PC-3 (cell line): ENCODE measurements around the gene BCL11A. TPM values are rescaled to one million over a fixed set of nuclear protein-coding genes. Genes with fewer than 3 reads are reported as not detected.

Experiments
- ATAC-seq: fragments of 200-7000 bp; cut with Tn5 transposase; 2 replicates; pipeline ENCODE4 v1.9.1; 2020; ENCODE audit warnings: mild to moderate bottlenecking, moderate library complexity
- BruUV-seq: library from RNA; stranded (reverse); fragments of 400-500 nt; replicated peaks from 2 replicates; lab custom pipeline; 2021; lab: Mats Ljungman, UMichigan
- CTCF ChIA-PET: fragments of 300-600 bp; sonication (Branson Sonifier 250); formaldehyde crosslinking; loops from one replicate; lab custom pipeline; 2022; ENCODE audit warnings: antibody characterized with exemption; lab: Charles Lee
- POLR2A ChIA-PET: fragments of 300-600 bp; sonication (Branson Sonifier 250); formaldehyde crosslinking; loops from one replicate; lab custom pipeline; 2022; ENCODE audit warnings: antibody characterized with exemption; ENCODE audit not compliant: unreplicated experiment; lab: Charles Lee
- DNase-seq: peaks from one replicate; pipeline ENCODE4 v3.0.0-alpha.2; 2015
- H2AFZ ChIP-seq: fragments of 300-600 bp; sonication (generic); 2 replicates; pipeline ENCODE4 v1.6.0; 2016; ENCODE audit warnings: antibody characterized with exemption, low read length
- H3F3A ChIP-seq: fragments of 300-600 bp; sonication (generic); one replicate; pipeline ENCODE4 v1.6.0; 2017; ENCODE audit warnings: antibody characterized with exemption, low read length, control low read depth, mild to moderate bottlenecking; ENCODE audit not compliant: unreplicated experiment
- H3K27ac ChIP-seq: fragments of 300-600 bp; sonication (generic); 2 replicates; pipeline ENCODE4 v1.5.1; 2016; ENCODE audit warnings: mild to moderate bottlenecking, low read length
- H3K27me3 ChIP-seq: fragments of 300-600 bp; sonication (generic); 2 replicates; pipeline ENCODE4 v1.6.1; 2016; ENCODE audit warnings: low read length, mixed read lengths
- H3K36me3 ChIP-seq: fragments of 300-600 bp; sonication (generic); 2 replicates; pipeline ENCODE4 v1.6.1; 2016; ENCODE audit warnings: low read depth, mixed run types, low read length, mixed read lengths
- H3K4me1 ChIP-seq: fragments of 300-600 bp; sonication (generic); 2 replicates; pipeline ENCODE4 v1.5.1; 2016; ENCODE audit warnings: low read length; ENCODE audit not compliant: insufficient read depth
- H3K4me2 ChIP-seq: fragments of 300-600 bp; sonication (generic); 2 replicates; pipeline ENCODE4 v1.6.0; 2016; ENCODE audit warnings: low read length
- H3K4me3 ChIP-seq: fragments of 300-600 bp; sonication (generic); 2 replicates; pipeline ENCODE4 v1.5.1; 2016; ENCODE audit warnings: mild to moderate bottlenecking, low read length, mixed read lengths
- H3K79me2 ChIP-seq: fragments of 300-600 bp; sonication (generic); 2 replicates; pipeline ENCODE4 v1.6.1; 2017; ENCODE audit warnings: low read length, mixed read lengths
- H3K9ac ChIP-seq: fragments of 300-600 bp; sonication (generic); 2 replicates; pipeline ENCODE4 v1.6.0; 2016; ENCODE audit warnings: mild to moderate bottlenecking, low read length
- H3K9me2 ChIP-seq: fragments of 300-600 bp; sonication (generic); replicated peaks from 2 replicates; pipeline ENCODE4 v1.6.1; 2016; ENCODE audit warnings: mixed run types, low read length, mixed read lengths
- H3K9me3 ChIP-seq: fragments of 300-600 bp; sonication (generic); 2 replicates; pipeline ENCODE4 v1.6.1; 2016; ENCODE audit warnings: low read length, mixed read lengths
- H4K20me1 ChIP-seq: fragments of 300-600 bp; sonication (generic); 2 replicates; pipeline ENCODE4 v1.6.1; 2016; ENCODE audit warnings: low read length, mixed read lengths
- EZH2 ChIP-seq: fragments of 300-600 bp; sonication (generic); IDR thresholded peaks from one replicate; pipeline ENCODE4 v1.6.1; 2017; ENCODE audit warnings: antibody characterized with exemption, mild to moderate bottlenecking, low read length; ENCODE audit not compliant: unreplicated experiment
- EZH2phosphoT487 ChIP-seq: fragments of 300-600 bp; sonication (generic); IDR thresholded peaks from 2 replicates; pipeline ENCODE4 v1.6.1; 2018; ENCODE audit warnings: mild to moderate bottlenecking, antibody characterized with exemption, low read length, borderline replicate concordance
- intact Hi-C: fragments of 100-400 bp; cut with micrococcal nuclease; formaldehyde crosslinking; loops from 2 replicates; pipeline ENCODE4 v1.9.0; 2023
- total RNA-seq: library from RNA; depleted of rRNA; stranded (reverse); fragments of >200 nt; gene quantifications from 2 replicates; pipeline ENCODE4 v1.2.3, GENCODE V29; 2014
- TF ChIP-seq, protein P1 (sequence below): fragments of 300-600 bp; sonication (generic); conservative IDR thresholded peaks from 2 replicates; pipeline ENCODE4 v1.5.1; 2017; ENCODE audit warnings: antibody characterized with exemption, low read depth, mild to moderate bottlenecking, low read length

The BCL11A gene
- total RNA-seq, 1 experiment from 2014 or later: 4.6 TPM

DNA sequence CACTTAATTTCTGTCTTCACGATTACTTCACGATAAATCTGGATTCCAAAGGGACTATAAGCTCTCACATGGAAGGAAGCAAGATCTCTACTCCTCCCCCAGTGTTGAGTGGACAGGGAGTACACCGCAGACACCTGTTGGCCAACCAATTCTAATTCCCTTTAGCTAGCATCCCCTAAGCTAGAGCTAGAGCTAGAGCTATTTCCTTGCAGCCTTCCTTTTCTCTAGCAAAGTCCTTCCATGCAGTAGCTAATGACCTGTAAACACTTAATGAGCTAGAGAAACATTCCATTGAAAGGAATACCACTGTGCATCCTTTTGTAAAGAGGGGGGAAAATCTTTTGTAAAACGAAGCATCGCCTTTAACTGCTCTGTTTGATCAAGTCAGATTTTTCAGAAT is 56.5 kb downstream of the BCL11A start:
- H3K27ac ChIP-seq: no peak overlapping the region
- no peaks in the 10 kb centered on the region for H3F3A ChIP-seq
- no peaks in the 10 kb centered on the region for H3K27me3 ChIP-seq
- H3K9me2 ChIP-seq: no peaks in the 10 kb centered on the region
- H3K4me2 ChIP-seq: no peak overlapping the region
- CTCF ChIA-PET: interaction anchor here (0.9 to 1.1 kb wide), 2 partner anchors 50 to 53 kb away, joined by 3 read pairs; no protein-coding TSS in a partner anchor
- POLR2A ChIA-PET: no interaction called here
- no peak for DNase-seq
- BruUV-seq: no TSS peak
- H3K4me3 ChIP-seq: no peak overlapping the region
- H3K36me3 ChIP-seq: no peaks in the 10 kb centered on the region
- no peaks in the 10 kb centered on the region for H3K4me1 ChIP-seq
- H3K79me2 ChIP-seq: no peaks in the 10 kb centered on the region
- no peak for ATAC-seq
- no peak overlapping the region for H3K9ac ChIP-seq
- intact Hi-C loops: loop anchor here (1.0 kb wide), 2 partner anchors 52 to 68 kb away; no protein-coding TSS in a partner anchor
- TF ChIP-seq, protein P1, sequence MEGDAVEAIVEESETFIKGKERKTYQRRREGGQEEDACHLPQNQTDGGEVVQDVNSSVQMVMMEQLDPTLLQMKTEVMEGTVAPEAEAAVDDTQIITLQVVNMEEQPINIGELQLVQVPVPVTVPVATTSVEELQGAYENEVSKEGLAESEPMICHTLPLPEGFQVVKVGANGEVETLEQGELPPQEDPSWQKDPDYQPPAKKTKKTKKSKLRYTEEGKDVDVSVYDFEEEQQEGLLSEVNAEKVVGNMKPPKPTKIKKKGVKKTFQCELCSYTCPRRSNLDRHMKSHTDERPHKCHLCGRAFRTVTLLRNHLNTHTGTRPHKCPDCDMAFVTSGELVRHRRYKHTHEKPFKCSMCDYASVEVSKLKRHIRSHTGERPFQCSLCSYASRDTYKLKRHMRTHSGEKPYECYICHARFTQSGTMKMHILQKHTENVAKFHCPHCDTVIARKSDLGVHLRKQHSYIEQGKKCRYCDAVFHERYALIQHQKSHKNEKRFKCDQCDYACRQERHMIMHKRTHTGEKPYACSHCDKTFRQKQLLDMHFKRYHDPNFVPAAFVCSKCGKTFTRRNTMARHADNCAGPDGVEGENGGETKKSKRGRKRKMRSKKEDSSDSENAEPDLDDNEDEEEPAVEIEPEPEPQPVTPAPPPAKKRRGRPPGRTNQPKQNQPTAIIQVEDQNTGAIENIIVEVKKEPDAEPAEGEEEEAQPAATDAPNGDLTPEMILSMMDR: no peak
- no peak for TF ChIP-seq EZH2
- H3K9me3 ChIP-seq: no peaks in the 10 kb centered on the region
- no peaks in the 10 kb centered on the region for H4K20me1 ChIP-seq
- H2AFZ ChIP-seq: no peak overlapping the region

DNA sequence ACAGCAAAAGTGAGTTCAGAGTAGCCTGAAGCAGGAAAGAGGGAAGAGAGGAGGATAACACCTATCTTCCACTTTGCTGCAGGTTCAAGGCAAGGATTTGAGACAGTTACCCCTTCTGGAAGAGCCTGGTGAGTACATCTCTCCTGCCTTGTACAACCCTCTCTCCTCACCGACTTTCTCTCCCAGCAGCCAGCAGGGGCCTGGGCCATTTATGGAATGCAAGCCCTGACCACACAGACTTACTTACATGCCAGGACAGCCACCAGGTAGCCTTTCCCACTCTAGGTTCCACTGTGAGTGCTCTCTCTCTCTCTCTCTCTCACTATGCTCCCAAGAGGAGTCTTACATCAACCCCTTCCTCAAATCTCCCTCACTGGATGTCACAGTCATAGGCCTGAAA is 57.0 kb downstream of the BCL11A start:
- no peaks in the 10 kb centered on the region for H3F3A ChIP-seq
- ATAC-seq: no peak
- no peaks in the 10 kb centered on the region for H4K20me1 ChIP-seq
- TF ChIP-seq, protein P1: no peak
- TF ChIP-seq EZH2 (no peak), EZH2phosphoT487 (no peak)
- H3K9me2 ChIP-seq: no peaks in the 10 kb centered on the region
- no peak overlapping the region for H3K4me3 ChIP-seq
- H3K4me2 ChIP-seq: no peak overlapping the region
- H3K27me3 ChIP-seq: no peaks in the 10 kb centered on the region
- no peak for DNase-seq
- no peaks in the 10 kb centered on the region for H3K4me1 ChIP-seq
- intact Hi-C loops: no loop called here
- no TSS peak for BruUV-seq
- H3K36me3 ChIP-seq: no peaks in the 10 kb centered on the region
- no peak overlapping the region for H3K9ac ChIP-seq
- ChIA-PET CTCF (interaction anchor here (0.9 kb wide), 1 partner anchor 53 kb away, joined by 3 read pairs; no protein-coding TSS in a partner anchor), POLR2A (no interaction called here)
- H2AFZ ChIP-seq: no peak overlapping the region
- no peaks in the 10 kb centered on the region for H3K9me3 ChIP-seq
- no peak overlapping the region for H3K27ac ChIP-seq
- H3K79me2 ChIP-seq: no peaks in the 10 kb centered on the region

DNA sequence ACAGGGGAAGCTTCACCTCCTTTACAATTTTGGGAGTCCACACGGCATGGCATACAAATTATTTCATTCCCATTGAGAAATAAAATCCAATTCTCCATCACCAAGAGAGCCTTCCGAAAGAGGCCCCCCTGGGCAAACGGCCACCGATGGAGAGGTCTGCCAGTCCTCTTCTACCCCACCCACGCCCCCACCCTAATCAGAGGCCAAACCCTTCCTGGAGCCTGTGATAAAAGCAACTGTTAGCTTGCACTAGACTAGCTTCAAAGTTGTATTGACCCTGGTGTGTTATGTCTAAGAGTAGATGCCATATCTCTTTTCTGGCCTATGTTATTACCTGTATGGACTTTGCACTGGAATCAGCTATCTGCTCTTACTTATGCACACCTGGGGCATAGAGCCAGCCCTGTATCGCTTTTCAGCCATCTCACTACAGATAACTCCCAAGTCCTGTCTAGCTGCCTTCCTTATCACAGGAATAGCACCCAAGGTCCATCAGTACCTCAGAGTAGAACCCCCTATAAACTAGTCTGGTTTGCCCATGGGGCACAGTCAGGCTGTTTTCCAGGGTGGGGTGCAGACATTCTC is 58.3 kb downstream of the BCL11A start:
- H3K9me2 ChIP-seq: no peaks in the 10 kb centered on the region
- DNase-seq (no peak), ATAC-seq (no peak)
- H3K9me3 ChIP-seq: no peaks in the 10 kb centered on the region
- H3F3A ChIP-seq: no peaks in the 10 kb centered on the region
- no TSS peak for BruUV-seq
- CTCF ChIA-PET: no interaction called here
- H3K4me1 ChIP-seq: no peaks in the 10 kb centered on the region
- H3K79me2 ChIP-seq: no peaks in the 10 kb centered on the region
- no peak overlapping the region for H3K4me2 ChIP-seq
- no peaks in the 10 kb centered on the region for H3K36me3 ChIP-seq
- POLR2A ChIA-PET: no interaction called here
- H3K27ac ChIP-seq: no peak overlapping the region
- H3K27me3 ChIP-seq: no peaks in the 10 kb centered on the region
- no peak overlapping the region for H3K4me3 ChIP-seq
- H4K20me1 ChIP-seq: no peaks in the 10 kb centered on the region
- no peak overlapping the region for H2AFZ ChIP-seq
- intact Hi-C loops: no loop called here
- H3K9ac ChIP-seq: no peak overlapping the region
- TF ChIP-seq EZH2phosphoT487: no peak
